Gastroesophageal sphincter (tissue), 3 donors: ENCODE measurements around the gene C19orf25.

Source experiments
- CTCF ChIP-seq, 4 experiments: fragments of 200-600 bp in 2 of 4; fragments of 450-650 bp in 2 of 4; sonication (generic) in 1 of 4; IDR thresholded peaks; one replicate each; pipeline ENCODE4 v1.5.1; 2017 to 2019; ENCODE audit warnings: antibody characterized with exemption in 4 of 4, mild to moderate bottlenecking in 2 of 4, moderate library complexity in 2 of 4
- POLR2A ChIP-seq, 2 donors: fragments of 450-650 bp; IDR thresholded peaks; one replicate each; pipeline ENCODE4 v1.6.1; 2017; ENCODE audit warnings: antibody characterized with exemption in 2 of 2, mild to moderate bottlenecking in 2 of 2, moderate library complexity in 1 of 2

GRCh38 chr19:1491114-1491848 is 12.3 kb upstream of the C19orf25 start, which contains the start of gene REEP6:
- peak in 2 of 4 experiments; percentile 1 to 10 for TF ChIP-seq CTCF (IDR thresholded peaks at IDR 0.05)
- no peak for TF ChIP-seq POLR2A (IDR thresholded peaks at IDR 0.05)
